ENCODE measurements around the gene GPRC5C.

DNA sequence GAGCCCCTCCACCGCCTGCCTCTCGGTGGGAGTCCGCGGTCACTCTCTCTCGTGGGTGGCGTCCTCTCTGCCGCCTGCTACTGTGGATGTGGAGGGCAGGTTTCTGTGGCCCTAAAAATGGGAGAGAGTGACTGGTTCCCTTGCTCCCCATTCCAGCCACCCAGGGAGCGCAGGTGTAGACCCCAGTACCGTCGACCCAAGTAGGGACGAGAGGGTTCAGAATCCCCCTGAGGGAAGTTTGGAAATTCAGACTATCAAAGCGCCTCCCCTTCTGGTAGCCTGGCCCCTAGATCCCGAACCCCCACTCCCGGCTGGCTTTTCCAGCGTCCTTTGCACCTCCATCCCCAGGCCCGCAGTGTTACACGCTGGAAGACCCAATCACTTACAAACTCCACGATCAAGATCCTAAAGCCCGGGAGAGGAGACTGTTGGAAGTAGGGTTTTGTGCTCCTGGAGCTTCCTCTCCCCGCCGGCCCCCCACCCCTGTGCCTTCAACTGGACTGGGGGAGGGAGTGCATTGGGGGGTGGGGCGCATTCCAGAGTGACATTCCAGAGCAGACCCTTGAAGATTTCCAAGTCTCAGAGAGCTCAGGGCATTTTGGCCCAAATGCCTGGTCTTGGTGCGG is 991 bp downstream of the GPRC5C start:
- TF ChIP-seq, protein P1, sequence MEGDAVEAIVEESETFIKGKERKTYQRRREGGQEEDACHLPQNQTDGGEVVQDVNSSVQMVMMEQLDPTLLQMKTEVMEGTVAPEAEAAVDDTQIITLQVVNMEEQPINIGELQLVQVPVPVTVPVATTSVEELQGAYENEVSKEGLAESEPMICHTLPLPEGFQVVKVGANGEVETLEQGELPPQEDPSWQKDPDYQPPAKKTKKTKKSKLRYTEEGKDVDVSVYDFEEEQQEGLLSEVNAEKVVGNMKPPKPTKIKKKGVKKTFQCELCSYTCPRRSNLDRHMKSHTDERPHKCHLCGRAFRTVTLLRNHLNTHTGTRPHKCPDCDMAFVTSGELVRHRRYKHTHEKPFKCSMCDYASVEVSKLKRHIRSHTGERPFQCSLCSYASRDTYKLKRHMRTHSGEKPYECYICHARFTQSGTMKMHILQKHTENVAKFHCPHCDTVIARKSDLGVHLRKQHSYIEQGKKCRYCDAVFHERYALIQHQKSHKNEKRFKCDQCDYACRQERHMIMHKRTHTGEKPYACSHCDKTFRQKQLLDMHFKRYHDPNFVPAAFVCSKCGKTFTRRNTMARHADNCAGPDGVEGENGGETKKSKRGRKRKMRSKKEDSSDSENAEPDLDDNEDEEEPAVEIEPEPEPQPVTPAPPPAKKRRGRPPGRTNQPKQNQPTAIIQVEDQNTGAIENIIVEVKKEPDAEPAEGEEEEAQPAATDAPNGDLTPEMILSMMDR (IDR thresholded peaks at IDR 0.05; ENCODE audit: low read depth, low read length, missing input control): no peak
- TF ChIP-seq GABPA (IDR thresholded peaks at IDR 0.05 in 1 of 2, conservative IDR thresholded peaks at IDR 0.05 in 1 of 2) (no peak), YY1 (IDR thresholded peaks at IDR 0.05) (no peak), SP1 (IDR thresholded peaks at IDR 0.05) (no peak), JUND (IDR thresholded peaks at IDR 0.05) (no peak), HNF4G (IDR thresholded peaks at IDR 0.05) (no peak), TAF1 (conservative IDR thresholded peaks at IDR 0.05) (no peak), NR2F2 (IDR thresholded peaks at IDR 0.05) (no peak), FOXA1 (IDR thresholded peaks at IDR 0.05) (no peak)
- TF ChIP-seq, protein P2, sequence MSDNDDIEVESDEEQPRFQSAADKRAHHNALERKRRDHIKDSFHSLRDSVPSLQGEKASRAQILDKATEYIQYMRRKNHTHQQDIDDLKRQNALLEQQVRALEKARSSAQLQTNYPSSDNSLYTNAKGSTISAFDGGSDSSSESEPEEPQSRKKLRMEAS (IDR thresholded peaks at IDR 0.05): no peak
- TF ChIP-seq, protein P3, sequence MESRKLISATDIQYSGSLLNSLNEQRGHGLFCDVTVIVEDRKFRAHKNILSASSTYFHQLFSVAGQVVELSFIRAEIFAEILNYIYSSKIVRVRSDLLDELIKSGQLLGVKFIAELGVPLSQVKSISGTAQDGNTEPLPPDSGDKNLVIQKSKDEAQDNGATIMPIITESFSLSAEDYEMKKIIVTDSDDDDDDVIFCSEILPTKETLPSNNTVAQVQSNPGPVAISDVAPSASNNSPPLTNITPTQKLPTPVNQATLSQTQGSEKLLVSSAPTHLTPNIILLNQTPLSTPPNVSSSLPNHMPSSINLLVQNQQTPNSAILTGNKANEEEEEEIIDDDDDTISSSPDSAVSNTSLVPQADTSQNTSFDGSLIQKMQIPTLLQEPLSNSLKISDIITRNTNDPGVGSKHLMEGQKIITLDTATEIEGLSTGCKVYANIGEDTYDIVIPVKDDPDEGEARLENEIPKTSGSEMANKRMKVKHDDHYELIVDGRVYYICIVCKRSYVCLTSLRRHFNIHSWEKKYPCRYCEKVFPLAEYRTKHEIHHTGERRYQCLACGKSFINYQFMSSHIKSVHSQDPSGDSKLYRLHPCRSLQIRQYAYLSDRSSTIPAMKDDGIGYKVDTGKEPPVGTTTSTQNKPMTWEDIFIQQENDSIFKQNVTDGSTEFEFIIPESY (IDR thresholded peaks at IDR 0.05): no peak
- TF ChIP-seq, protein P4, sequence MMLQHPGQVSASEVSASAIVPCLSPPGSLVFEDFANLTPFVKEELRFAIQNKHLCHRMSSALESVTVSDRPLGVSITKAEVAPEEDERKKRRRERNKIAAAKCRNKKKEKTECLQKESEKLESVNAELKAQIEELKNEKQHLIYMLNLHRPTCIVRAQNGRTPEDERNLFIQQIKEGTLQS (IDR thresholded peaks at IDR 0.05): no peak
- TF ChIP-seq, protein P5, sequence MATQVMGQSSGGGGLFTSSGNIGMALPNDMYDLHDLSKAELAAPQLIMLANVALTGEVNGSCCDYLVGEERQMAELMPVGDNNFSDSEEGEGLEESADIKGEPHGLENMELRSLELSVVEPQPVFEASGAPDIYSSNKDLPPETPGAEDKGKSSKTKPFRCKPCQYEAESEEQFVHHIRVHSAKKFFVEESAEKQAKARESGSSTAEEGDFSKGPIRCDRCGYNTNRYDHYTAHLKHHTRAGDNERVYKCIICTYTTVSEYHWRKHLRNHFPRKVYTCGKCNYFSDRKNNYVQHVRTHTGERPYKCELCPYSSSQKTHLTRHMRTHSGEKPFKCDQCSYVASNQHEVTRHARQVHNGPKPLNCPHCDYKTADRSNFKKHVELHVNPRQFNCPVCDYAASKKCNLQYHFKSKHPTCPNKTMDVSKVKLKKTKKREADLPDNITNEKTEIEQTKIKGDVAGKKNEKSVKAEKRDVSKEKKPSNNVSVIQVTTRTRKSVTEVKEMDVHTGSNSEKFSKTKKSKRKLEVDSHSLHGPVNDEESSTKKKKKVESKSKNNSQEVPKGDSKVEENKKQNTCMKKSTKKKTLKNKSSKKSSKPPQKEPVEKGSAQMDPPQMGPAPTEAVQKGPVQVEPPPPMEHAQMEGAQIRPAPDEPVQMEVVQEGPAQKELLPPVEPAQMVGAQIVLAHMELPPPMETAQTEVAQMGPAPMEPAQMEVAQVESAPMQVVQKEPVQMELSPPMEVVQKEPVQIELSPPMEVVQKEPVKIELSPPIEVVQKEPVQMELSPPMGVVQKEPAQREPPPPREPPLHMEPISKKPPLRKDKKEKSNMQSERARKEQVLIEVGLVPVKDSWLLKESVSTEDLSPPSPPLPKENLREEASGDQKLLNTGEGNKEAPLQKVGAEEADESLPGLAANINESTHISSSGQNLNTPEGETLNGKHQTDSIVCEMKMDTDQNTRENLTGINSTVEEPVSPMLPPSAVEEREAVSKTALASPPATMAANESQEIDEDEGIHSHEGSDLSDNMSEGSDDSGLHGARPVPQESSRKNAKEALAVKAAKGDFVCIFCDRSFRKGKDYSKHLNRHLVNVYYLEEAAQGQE (IDR thresholded peaks at IDR 0.05): no peak

All from liver (tissue), 3 donors.